Measurements from ENCODE around the gene CALM1. TPM values are rescaled to one million over a fixed set of nuclear protein-coding genes. Genes with fewer than 3 reads are reported as not detected.

Gene CALM1
- total and polyA plus RNA-seq, 4 donors = 146 to 517 (median 166) TPM

GRCh38 chr14:90398841-90399540 is 2.2 kb downstream of the CALM1 start:
- Histone ChIP-seq H3K9ac (ENCODE audit: low read depth in 1 of 2, low read length in 2 of 2) (peak overlapping the region in 1 of 2 donors; percentile 69), H3K36me3 (ENCODE audit: control insufficient read depth in 4 of 4, insufficient read depth in 3 of 4, low read depth in 1 of 4, low read length in 3 of 4) (peaks cover 9 to 28% (median 24%) of the 10 kb centered on the region in 4 donors), H3K4me1 (ENCODE audit: control insufficient read depth in 4 of 4, insufficient read depth in 4 of 4, low read length in 3 of 4) (peaks cover 7 to 33% (median 21%) of the 10 kb centered on the region in 4 donors), H3K9me3 (ENCODE audit: control insufficient read depth in 4 of 4, low read length in 3 of 4) (no peaks in the 10 kb centered on the region), H3K4me3 (ENCODE audit: low read depth in 1 of 3, low read length in 3 of 3) (peak overlapping the region; percentile 62 to 98 (median 70)), H3K27ac (ENCODE audit: low read depth in 1 of 2, low read length in 2 of 2) (peak overlapping the region; percentile 79 to 83), H3K27me3 (ENCODE audit: control insufficient read depth in 4 of 4, insufficient read depth in 4 of 4, low read length in 3 of 4) (no peaks in the 10 kb centered on the region)
- 33% methylated on average over 8 of the region's 8 CpGs for WGBS
- no peak for DNase-seq (ENCODE audit: low spot score)
- TF ChIP-seq REST (IDR thresholded peaks at IDR 0.05) (no peak), TAF1 (conservative IDR thresholded peaks at IDR 0.05) (no peak), ZBTB33 (IDR thresholded peaks at IDR 0.05) (no peak), SP1 (IDR thresholded peaks at IDR 0.05) (no peak), NR2F2 (IDR thresholded peaks at IDR 0.05) (no peak), FOXA1 (IDR thresholded peaks at IDR 0.05) (no peak), YY1 (IDR thresholded peaks at IDR 0.05) (no peak), GABPA (IDR thresholded peaks at IDR 0.05 in 1 of 2, conservative IDR thresholded peaks at IDR 0.05 in 1 of 2) (no peak), HNF4G (IDR thresholded peaks at IDR 0.05) (no peak), RAD21 (IDR thresholded peaks at IDR 0.05) (no peak), CTCF (IDR thresholded peaks at IDR 0.05; ENCODE audit: low read depth, low read length, missing input control) (no peak)

- Histone ChIP-seq H3K36me3 (ENCODE audit: control insufficient read depth in 4 of 4, insufficient read depth in 3 of 4, low read depth in 1 of 4, low read length in 3 of 4) (peaks cover 11 to 36% (median 32%) of the 10 kb centered on the region in 4 donors), H3K4me1 (ENCODE audit: control insufficient read depth in 4 of 4, insufficient read depth in 4 of 4, low read length in 3 of 4) (peaks cover 7 to 33% (median 21%) of the 10 kb centered on the region in 4 donors), H3K9me3 (ENCODE audit: control insufficient read depth in 4 of 4, low read length in 3 of 4) (no peaks in the 10 kb centered on the region), H3K27ac (ENCODE audit: low read depth in 1 of 2, low read length in 2 of 2) (peak overlapping the region; percentile 47 to 83), H3K4me3 (ENCODE audit: low read depth in 1 of 3, low read length in 3 of 3) (peak overlapping the region in 1 of 3 donors; percentile 10), H3K27me3 (ENCODE audit: control insufficient read depth in 4 of 4, insufficient read depth in 4 of 4, low read length in 3 of 4) (no peaks in the 10 kb centered on the region), H3K9ac (ENCODE audit: low read depth in 1 of 2, low read length in 2 of 2) (peak overlapping the region; percentile 21 to 54)
- 28% methylated on average over 14 of the region's 14 CpGs for WGBS
- peak; percentile 82 for DNase-seq (ENCODE audit: low spot score)
- no peak for TF ChIP-seq GABPA (IDR thresholded peaks at IDR 0.05 in 1 of 2, conservative IDR thresholded peaks at IDR 0.05 in 1 of 2)
- no peak for TF ChIP-seq ATF3 (IDR thresholded peaks at IDR 0.05)
- peak; percentile 94 to 97 for TF ChIP-seq RAD21 (IDR thresholded peaks at IDR 0.05)
- TF ChIP-seq REST (IDR thresholded peaks at IDR 0.05) = peak; percentile 29
- peak; percentile 30 to 61 for TF ChIP-seq RXRA (IDR thresholded peaks at IDR 0.05)
- peak; percentile 11 for TF ChIP-seq MAX (IDR thresholded peaks at IDR 0.05)
- TF ChIP-seq FOXA2 (IDR thresholded peaks at IDR 0.05) = no peak
Observed at GRCh38 chr14:90399541-90400444, 3.0 kb downstream of the CALM1 start.
